H7 (cell line): ENCODE measurements around the gene GMDS. TPM values are rescaled to one million over a fixed set of nuclear protein-coding genes. Genes with fewer than 3 reads are reported as not detected.

Experiments used
- DNase-seq: peaks from one replicate; pipeline ENCODE4 v3.0.0; 2012
- H3K27me3 ChIP-seq: 2 replicates; pipeline ENCODE4 v1.6.0; 2011; ENCODE audit warnings: mild to moderate bottlenecking, low read length; ENCODE audit not compliant: control insufficient read depth, insufficient read depth
- H3K36me3 ChIP-seq: replicated peaks from 2 replicates; pipeline ENCODE4 v1.5.1; 2011; ENCODE audit warnings: low read length; ENCODE audit not compliant: control insufficient read depth, insufficient read depth
- H3K4me3 ChIP-seq: 2 replicates; pipeline ENCODE4 v1.5.1; 2011; ENCODE audit warnings: low read depth, mild to moderate bottlenecking, control low read depth, low read length, moderate library complexity; ENCODE audit not compliant: insufficient read depth
- total RNA-seq: library from RNA; depleted of rRNA; stranded (reverse); fragments of >200 nt; shearing (Covaris generic); gene quantifications from 2 replicates; pipeline ENCODE4 v1.2.3, GENCODE V29; 2014

GMDS gene
- total RNA-seq, 1 experiment from 2014 or later, result 9.0 TPM

DNA sequence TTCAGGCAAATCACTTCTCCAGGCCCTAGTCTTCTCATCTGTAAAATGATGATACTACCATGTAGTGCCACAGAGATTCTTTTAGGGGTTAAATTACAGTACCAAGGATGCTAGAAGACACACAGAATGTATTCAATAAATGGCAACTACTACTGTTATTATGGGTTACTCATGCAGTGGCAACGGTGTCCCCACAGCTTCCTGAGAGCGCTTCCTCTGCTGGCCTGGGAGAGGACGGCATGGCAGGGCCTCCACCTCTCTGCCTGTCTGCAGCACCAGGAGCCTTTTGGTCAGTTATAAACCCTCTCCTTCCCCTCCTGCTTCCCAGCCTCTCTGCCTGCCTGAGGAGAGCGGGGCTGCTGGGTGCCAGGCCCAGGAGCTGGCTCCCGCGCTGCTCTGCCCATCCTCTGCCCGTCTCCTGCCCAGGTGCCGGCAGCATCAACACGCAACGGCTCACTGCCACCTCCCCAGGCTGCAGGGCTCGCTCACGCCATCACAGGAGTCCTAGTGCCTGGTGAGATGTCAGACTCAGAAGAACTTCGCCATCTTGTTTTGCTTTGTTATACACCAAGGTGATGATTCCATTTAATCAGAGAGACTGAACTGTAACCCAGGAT is 465.0 kb downstream of the GMDS start:
- H3K36me3 ChIP-seq, result no peaks in the 10 kb centered on the region
- no peak for DNase-seq
- no peaks in the 10 kb centered on the region for H3K27me3 ChIP-seq
- H3K4me3 ChIP-seq, result no peak overlapping the region

- Histone ChIP-seq H3K4me3 (no peak overlapping the region), H3K36me3 (no peaks in the 10 kb centered on the region), H3K27me3 (no peaks in the 10 kb centered on the region)
- no peak for DNase-seq
Observed at GRCh38 chr6:1778686-1779235, 466.6 kb downstream of the GMDS start.

DNA sequence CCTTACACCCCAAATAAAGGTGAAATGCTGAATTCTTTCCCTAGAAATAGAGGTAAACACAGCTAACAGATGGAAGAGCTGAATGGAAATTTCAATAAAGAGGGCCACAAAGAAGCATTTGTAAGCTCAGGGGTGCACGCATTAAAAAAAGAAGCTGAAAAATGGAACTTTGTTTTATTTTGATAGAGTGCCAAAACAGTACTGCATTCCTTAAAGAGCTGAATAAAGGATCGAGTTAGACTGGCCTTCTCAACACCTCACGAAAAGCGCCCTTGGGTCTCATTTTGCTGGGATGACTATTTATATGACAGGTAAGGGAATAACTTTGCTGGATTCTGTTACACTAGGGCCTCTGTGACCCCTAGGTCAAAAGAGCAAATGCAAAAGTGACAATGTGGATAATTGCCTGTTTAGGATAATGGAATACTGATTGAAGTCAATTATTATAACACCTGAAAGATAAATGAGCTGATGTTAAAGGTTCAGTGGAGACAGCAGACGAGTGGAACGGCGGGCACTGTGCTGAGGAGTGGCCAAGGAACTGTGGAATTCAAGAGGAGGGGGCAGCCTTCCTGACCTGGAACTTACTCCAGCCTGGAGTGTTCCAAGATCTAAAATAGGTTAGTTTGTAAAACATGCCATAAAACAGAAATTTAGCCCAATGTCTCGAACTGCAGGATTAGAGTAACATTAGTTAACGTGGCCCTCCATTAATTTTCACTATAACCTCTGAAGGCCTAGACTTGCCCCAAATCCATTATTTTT is 467.3 kb downstream of the GMDS start:
- Histone ChIP-seq H3K4me3 (no peak overlapping the region), H3K27me3 (no peaks in the 10 kb centered on the region), H3K36me3 (no peaks in the 10 kb centered on the region)
- no peak for DNase-seq

- no peaks in the 10 kb centered on the region for H3K27me3 ChIP-seq
- H3K4me3 ChIP-seq, result no peak overlapping the region
- no peak for DNase-seq
- no peaks in the 10 kb centered on the region for H3K36me3 ChIP-seq
Observed at GRCh38 chr6:1775441-1775840, 470.0 kb downstream of the GMDS start.

DNA sequence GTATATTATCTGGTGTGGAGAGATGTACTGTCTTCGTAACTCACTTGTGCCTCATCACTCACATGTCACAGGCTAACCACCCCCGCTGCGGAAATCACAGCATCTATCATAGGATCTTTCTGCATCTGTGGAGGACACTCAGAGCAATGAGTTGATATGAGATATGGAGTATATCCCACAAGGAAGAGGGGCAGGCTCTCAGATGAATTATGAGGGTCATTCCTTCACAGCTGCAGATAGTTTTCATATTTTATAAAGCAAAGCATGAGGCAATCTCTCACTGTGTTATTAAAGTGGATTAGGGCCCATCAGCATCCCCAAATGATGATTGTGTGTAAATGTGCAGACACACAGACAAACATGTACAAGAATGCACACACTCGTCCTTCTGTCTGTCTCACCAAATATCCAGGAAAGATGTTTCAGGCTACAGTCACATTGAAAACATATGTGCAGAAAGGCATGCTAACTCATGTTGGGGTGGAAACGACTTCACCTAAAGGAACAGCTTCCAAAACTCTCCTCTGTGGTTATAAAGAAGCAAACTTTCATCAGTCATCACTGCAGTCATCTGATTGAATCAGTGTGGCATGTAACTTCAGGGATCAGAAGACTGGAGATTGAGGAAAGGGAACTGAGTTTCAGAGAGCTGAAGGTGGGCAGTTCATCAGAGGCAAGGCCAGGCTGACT is 471.0 kb downstream of the GMDS start:
- no peak for DNase-seq
- no peaks in the 10 kb centered on the region for H3K27me3 ChIP-seq
- H3K36me3 ChIP-seq, result no peaks in the 10 kb centered on the region
- H3K4me3 ChIP-seq, result no peak overlapping the region

DNA sequence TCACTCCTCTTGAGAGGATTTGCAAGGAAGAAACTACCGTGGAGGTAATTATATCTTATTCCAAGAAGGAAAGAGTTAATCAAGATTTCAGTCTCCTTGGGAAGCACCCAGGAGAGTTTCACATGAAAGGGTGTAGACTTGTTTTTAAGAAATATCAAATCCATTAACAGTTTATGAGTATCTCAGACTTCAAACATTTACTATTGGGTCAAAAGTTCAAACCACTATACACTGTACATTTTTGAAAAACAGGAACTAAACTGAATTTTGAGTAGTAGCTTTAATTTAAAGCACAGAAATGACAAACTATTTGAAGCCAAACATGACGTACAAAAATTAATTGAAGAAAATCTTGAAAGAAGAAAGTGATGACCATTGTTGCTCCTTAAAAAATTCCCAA is 471.7 kb downstream of the GMDS start:
- no peaks in the 10 kb centered on the region for H3K27me3 ChIP-seq
- no peaks in the 10 kb centered on the region for H3K36me3 ChIP-seq
- no peak overlapping the region for H3K4me3 ChIP-seq
- DNase-seq, result no peak

DNA sequence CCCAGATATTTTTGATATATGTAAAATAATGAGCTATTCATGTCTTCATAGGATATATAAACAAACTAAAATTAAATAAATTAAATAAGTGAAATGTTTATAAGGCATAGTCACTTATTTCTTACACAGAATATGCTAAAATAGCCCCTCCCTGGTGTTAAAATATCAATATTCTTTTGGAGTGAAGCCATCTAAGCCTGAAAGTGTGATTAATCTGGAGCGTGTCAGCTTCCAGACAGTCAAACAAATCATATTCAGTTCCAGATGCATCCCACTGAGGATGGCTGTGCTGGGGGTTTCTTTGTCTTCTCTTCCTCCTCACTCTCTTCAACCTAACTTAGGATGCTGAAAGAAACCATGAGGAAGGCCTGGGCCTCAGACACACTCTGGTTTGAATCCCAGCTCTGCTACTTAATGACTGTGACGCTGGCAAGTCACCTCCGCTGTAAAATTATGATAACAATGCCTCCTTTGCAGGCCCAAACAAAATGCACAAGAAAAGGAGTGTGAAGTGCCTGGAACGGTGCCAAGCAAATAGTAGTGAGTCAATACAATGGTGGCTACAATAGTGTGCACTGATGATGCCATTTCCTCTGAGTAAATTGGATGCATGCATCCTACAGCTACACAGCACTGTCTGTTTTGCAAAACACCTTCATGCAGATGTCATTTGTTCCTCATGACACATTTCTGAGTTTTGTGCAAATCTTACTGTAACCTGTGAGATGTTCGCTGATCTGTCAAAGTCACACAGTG is 474.3 kb downstream of the GMDS start:
- Histone ChIP-seq H3K36me3 (no peaks in the 10 kb centered on the region), H3K27me3 (no peaks in the 10 kb centered on the region), H3K4me3 (no peak overlapping the region)
- DNase-seq, result no peak

DNA sequence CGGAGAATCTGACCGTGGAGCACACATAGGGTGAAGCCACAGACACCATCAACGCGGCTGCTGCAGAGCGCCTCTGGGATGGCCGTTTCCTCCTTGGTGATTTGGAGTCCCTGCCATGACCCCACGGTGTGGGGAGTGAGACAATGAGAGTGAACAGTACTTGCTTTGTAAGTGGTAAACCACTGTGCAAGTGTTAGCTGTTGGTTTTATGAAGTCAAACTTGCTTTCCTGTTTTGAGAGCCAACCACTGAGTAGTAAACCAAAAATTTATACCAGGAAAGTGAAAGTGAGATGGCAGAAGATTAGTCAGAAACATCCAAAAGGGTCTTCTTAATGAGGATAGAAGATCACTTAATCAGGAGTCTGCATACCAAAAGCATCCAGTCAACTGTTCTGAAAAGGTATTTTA is 475.0 kb downstream of the GMDS start:
- Histone ChIP-seq H3K36me3 (no peaks in the 10 kb centered on the region), H3K27me3 (no peaks in the 10 kb centered on the region), H3K4me3 (no peak overlapping the region)
- no peak for DNase-seq

DNA sequence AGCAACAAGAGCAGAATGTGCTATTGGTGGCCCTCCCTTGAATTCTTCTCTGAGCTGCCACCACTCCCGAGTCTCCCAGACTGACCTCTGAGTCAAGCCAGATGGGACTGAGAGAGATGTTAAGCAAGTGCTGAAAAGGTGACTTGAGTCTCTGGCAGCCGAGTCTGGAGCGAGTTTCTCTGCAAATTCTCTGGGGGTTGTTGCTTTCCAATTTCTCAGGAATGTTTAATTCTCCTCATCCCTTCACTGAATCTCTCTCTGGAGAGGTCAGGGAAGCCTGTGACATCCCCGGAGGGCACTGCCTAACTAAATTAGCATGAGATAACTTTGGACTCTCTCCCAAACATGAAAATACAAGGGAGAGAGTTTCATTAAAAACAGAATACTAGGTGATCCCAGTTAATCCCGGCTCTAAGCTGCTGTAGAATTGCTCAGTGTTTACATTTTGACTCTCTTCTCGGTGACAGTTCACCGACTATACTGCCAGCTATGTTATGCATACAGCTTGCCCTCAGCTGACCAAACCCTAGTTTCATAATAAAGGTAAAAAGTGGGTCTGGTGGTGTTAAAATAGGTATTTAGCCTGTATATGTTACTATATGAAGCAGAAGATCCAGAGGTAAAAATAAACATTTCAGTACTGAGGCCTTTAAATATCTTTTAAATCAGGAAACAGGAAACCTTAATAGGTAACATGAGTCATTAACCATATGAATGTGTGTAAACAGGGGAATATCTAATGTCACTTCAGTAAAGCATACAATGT is 477.7 kb downstream of the GMDS start:
- no peaks in the 10 kb centered on the region for H3K27me3 ChIP-seq
- DNase-seq, result no peak
- no peaks in the 10 kb centered on the region for H3K36me3 ChIP-seq
- no peak overlapping the region for H3K4me3 ChIP-seq

- DNase-seq, result no peak
- H3K27me3 ChIP-seq, result no peaks in the 10 kb centered on the region
Observed at GRCh38 chr6:1766654-1767053, 478.8 kb downstream of the GMDS start.

DNA sequence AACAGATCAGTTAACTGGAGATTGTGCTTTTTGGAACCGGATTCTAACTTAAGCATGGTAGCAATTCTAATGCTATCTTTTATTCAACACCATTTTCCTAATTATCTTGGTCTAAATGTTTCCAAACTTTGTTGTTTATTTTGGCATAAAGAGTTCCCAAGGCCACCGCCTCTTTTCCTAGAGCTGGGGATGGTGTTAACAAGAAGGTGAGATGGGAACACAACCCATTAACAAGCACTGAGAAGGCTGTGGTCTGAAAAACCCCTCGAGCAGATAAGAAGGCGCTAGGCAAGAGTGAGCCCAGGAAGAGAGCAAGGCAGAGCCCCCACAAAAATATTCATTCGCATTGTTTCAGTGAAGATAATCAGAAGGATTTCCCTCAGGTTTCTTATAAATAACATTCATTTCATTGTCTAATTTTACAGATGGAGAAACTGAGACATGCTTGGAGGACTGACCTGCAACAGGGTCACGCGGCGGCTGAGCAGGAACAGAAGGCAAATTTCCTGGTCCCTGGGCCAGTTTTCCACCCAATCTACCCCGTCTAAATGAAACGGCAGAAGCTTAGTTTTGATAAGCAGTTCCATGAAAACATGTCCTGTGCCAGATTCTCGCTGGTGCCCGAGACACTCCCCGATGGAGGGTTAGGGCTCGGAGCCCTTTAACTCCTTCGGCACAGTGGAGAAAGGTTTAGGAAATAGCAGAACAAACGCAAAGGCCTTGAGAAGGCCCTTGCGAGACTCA is 480.1 kb downstream of the GMDS start:
- no peaks in the 10 kb centered on the region for H3K27me3 ChIP-seq
- no peak for DNase-seq
- H3K36me3 ChIP-seq, result no peaks in the 10 kb centered on the region
- H3K4me3 ChIP-seq, result no peak overlapping the region

More at GRCh38 chr6:1766654-1767053, 478.8 kb downstream of the GMDS start:
- H3K4me3 ChIP-seq, result no peak overlapping the region
- no peaks in the 10 kb centered on the region for H3K36me3 ChIP-seq

- H3K4me3 ChIP-seq, result no peak overlapping the region
- no peaks in the 10 kb centered on the region for H3K27me3 ChIP-seq
- no peak for DNase-seq
- H3K36me3 ChIP-seq, result no peaks in the 10 kb centered on the region
Observed at GRCh38 chr6:1764397-1764987, 480.9 kb downstream of the GMDS start.

DNA sequence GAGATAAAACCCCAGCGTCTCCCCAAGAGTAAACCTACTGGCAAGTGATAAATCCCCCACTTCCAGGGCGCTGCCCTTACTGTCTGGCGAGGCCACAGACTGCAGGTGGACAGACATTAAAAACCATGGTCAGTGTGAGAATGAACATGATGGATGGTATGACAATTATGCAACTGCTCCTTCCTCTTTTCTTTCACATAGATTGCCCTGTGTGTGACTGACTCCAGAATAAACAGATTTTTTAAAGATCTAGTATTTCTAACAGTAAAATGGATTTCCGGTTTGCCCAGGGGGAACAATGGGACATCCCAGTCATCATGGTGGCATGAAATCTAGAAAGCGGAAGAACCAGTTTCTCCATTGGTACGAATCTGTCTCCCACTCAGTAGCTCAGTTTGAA is 482.0 kb downstream of the GMDS start:
- H3K27me3 ChIP-seq, result no peaks in the 10 kb centered on the region
- DNase-seq, result no peak
- H3K36me3 ChIP-seq, result no peaks in the 10 kb centered on the region

More for the DNA sequence above, 482.0 kb downstream of the GMDS start:
- H3K4me3 ChIP-seq, result no peak overlapping the region
